ENCODE data around the gene EDARADD.
"Not testable (repeated sequence)": the region's sequence is repeated elsewhere in the genome, so short reads cannot be mapped to it uniquely, and the experiment has no call there.

EDARADD gene

GRCh38 chr1:236393681-236394481 lies at the start of gene EDARADD:
Gene EDARADD, plus strand, starts transcription at chr1:236394286. Its CDS starts 159 bp downstream, at chr1:236394445.
- DNase-seq = no peak

- no peak for DNase-seq
These were observed 48.4 kb upstream of the EDARADD start for GRCh38 chr1:236345728-236346127.

GRCh38 chr1:236348071-236348470 lies 46.0 kb upstream of the EDARADD start:
- no peak for DNase-seq

- no peak for DNase-seq
These were observed 43.8 kb upstream of the EDARADD start for GRCh38 chr1:236350308-236350707.

GRCh38 chr1:236351875-236352573 lies 42.1 kb upstream of the EDARADD start:
- DNase-seq = no peak

GRCh38 chr1:236352747-236353146 lies 41.3 kb upstream of the EDARADD start:
- DNase-seq = not testable (repeated sequence)

- no peak for DNase-seq
These were observed 40.3 kb upstream of the EDARADD start for GRCh38 chr1:236353813-236354212.

- no peak for DNase-seq
These were observed 39.5 kb upstream of the EDARADD start for GRCh38 chr1:236354330-236355147.

- DNase-seq = no peak
These were observed 37.9 kb upstream of the EDARADD start for GRCh38 chr1:236356141-236356540.

GRCh38 chr1:236361909-236362590 lies 32.0 kb upstream of the EDARADD start:
- no peak for DNase-seq

- no peak for DNase-seq
These were observed 30.8 kb upstream of the EDARADD start for GRCh38 chr1:236363237-236363636.

- no peak for DNase-seq
These were observed 28.0 kb upstream of the EDARADD start for GRCh38 chr1:236365999-236366570.

- not testable (repeated sequence) for DNase-seq
These were observed 27.4 kb upstream of the EDARADD start for GRCh38 chr1:236366681-236367080.

- DNase-seq = no peak
These were observed 23.7 kb upstream of the EDARADD start for GRCh38 chr1:236370420-236370819.

GRCh38 chr1:236371083-236371482 lies 23.0 kb upstream of the EDARADD start:
- DNase-seq = no peak

- no peak for DNase-seq
These were observed 16.1 kb upstream of the EDARADD start for GRCh38 chr1:236377832-236378535.

GRCh38 chr1:236381565-236382158 lies 12.4 kb upstream of the EDARADD start:
- no peak for DNase-seq

GRCh38 chr1:236388332-236388731 lies 5.8 kb upstream of the EDARADD start:
- no peak for DNase-seq

- DNase-seq = no peak
These were observed 4.8 kb upstream of the EDARADD start for GRCh38 chr1:236389253-236389652.

- no peak for DNase-seq
These were observed 3.1 kb upstream of the EDARADD start for GRCh38 chr1:236391008-236391407.

- DNase-seq = no peak
These were observed 1.9 kb upstream of the EDARADD start for GRCh38 chr1:236392182-236392581.
